ENCODE data around the gene SERTAD4. TPM values are rescaled to one million over a fixed set of nuclear protein-coding genes. Genes with fewer than 3 reads are reported as not detected.

The SERTAD4 gene
- polyA plus RNA-seq, 3 donors: not detected

DNA sequence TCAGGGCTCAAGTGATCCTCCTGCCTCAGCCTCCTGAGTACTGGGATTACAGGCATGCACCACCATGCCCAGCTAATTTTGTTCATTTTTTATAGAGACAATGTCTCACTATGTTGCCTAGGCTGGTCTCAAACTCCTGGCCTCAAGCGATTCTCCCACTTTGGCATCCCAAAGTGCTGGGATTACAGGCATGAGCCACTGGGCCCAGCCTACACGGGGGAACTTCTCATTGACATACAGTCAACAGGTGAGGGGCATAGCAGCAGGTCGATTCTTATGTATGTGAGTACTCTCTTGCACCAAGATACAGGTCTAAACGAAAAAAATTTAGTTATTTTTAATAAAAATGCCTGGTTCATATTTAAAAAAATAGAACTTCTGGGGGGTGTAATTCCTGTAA is 56.7 kb downstream of the SERTAD4 start:
- Mint-ChIP-seq H3K4me1 (peaks cover 4% of the 10 kb centered on the region), H3K9me3 (peaks cover 0 to 3% (median 0%) of the 10 kb centered on the region in 7 donors), H3K36me3 (no peaks in the 10 kb centered on the region), H3K4me3 (no peak overlapping the region), H3K27ac (no peak overlapping the region), H3K27me3 (ENCODE audit: low read depth in 3 of 3) (peaks cover 39 to 45% (median 40%) of the 10 kb centered on the region in 3 donors)
- DNase-seq: no peak
- peaks cover 28 to 45% of the 10 kb centered on the region in 2 donors for H3K27me3 ChIP-seq (ENCODE audit: control insufficient read depth in 2 of 2, insufficient read depth in 2 of 2, low read length in 2 of 2)
- H4K20me1 ChIP-seq (ENCODE audit: insufficient read depth, low read length): no peaks in the 10 kb centered on the region
- intact Hi-C loops (cut with micrococcal nuclease): no loop called here
- H3K9ac ChIP-seq (ENCODE audit: insufficient read depth, low read length, poor library complexity, severe bottlenecking): no peak overlapping the region
- no peaks in the 10 kb centered on the region for H3K36me3 ChIP-seq (replicated peaks in 1 of 2; ENCODE audit: control insufficient read depth in 1 of 2, insufficient read depth in 2 of 2, low read length in 2 of 2)
- no CpG with 5 or more reads among the region's 4 CpGs for WGBS (ENCODE audit: insufficient coverage)
- no peak overlapping the region for H3K4me3 ChIP-seq (replicated peaks in 1 of 3; ENCODE audit: low read depth in 2 of 3, low read length in 3 of 3)
- peaks cover 4 to 6% of the 10 kb centered on the region in 2 donors for H3K4me1 ChIP-seq (ENCODE audit: control insufficient read depth in 1 of 2, insufficient read depth in 2 of 2, low read length in 2 of 2)
- H3K9me3 ChIP-seq (replicated peaks in 1 of 2; ENCODE audit: control insufficient read depth in 1 of 2, insufficient read depth in 1 of 2, low read length in 2 of 2): peaks cover 0 to 7% of the 10 kb centered on the region in 2 donors
- no peak overlapping the region for H3K27ac ChIP-seq (ENCODE audit: low read depth in 1 of 2, low read length in 2 of 2)
- H3K4me2 ChIP-seq (replicated peaks; ENCODE audit: extremely low read depth, low read length, poor library complexity, severe bottlenecking): no peak overlapping the region
- TF ChIP-seq, protein P1, sequence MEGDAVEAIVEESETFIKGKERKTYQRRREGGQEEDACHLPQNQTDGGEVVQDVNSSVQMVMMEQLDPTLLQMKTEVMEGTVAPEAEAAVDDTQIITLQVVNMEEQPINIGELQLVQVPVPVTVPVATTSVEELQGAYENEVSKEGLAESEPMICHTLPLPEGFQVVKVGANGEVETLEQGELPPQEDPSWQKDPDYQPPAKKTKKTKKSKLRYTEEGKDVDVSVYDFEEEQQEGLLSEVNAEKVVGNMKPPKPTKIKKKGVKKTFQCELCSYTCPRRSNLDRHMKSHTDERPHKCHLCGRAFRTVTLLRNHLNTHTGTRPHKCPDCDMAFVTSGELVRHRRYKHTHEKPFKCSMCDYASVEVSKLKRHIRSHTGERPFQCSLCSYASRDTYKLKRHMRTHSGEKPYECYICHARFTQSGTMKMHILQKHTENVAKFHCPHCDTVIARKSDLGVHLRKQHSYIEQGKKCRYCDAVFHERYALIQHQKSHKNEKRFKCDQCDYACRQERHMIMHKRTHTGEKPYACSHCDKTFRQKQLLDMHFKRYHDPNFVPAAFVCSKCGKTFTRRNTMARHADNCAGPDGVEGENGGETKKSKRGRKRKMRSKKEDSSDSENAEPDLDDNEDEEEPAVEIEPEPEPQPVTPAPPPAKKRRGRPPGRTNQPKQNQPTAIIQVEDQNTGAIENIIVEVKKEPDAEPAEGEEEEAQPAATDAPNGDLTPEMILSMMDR (IDR thresholded peaks at IDR 0.05): no peak
- H2AFZ ChIP-seq (ENCODE audit: insufficient read depth, low read depth, low read length, poor library complexity, severe bottlenecking): no peak overlapping the region
- H3K79me2 ChIP-seq (ENCODE audit: insufficient read depth, low read length): no peaks in the 10 kb centered on the region

DNA sequence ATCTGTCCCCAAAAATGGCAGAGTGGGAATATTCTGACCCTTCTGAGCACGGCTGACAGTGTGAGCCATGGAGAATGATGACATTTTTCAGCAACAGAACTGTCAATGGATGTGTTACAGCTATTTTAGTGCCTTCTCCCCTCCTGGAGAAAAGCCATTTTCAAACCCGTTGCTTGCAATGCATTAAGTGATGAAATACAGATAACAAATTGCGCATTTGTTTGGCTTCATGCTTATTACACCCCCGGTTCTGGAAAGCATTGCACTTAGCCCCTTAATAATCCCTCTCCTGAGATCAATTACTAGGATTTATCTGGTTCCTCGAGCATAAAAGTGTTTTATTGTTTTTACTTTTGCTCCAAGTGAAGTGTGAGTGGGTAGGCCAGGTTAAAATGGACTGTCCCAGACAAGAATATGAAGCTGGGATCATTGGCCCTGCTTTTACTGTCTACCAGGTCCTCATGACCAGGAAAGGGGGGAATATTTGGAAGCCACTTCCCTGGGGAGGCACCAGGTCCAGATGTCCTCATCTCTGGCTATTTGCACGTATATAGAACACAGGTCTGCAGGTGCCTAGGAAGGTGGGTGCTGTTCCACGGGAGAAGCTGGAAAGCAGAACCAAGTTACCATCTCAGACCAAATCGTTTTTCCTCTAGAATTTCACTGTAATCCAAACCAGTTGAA is 58.6 kb downstream of the SERTAD4 start:
- intact Hi-C loops (cut with micrococcal nuclease): no loop called here
- Mint-ChIP-seq H3K9me3 (peaks cover 0 to 3% (median 0%) of the 10 kb centered on the region in 7 donors), H3K27me3 (ENCODE audit: low read depth in 3 of 3) (peaks cover 40 to 54% (median 45%) of the 10 kb centered on the region in 3 donors), H3K4me3 (peak overlapping the region in 1 of 2 donors; percentile 61), H3K27ac (no peak overlapping the region), H3K36me3 (no peaks in the 10 kb centered on the region), H3K4me1 (peaks cover 4% of the 10 kb centered on the region)
- Histone ChIP-seq H2AFZ (ENCODE audit: insufficient read depth, low read depth, low read length, poor library complexity, severe bottlenecking) (no peak overlapping the region), H3K4me3 (replicated peaks in 1 of 3; ENCODE audit: low read depth in 2 of 3, low read length in 3 of 3) (no peak overlapping the region), H3K9me3 (replicated peaks in 1 of 2; ENCODE audit: control insufficient read depth in 1 of 2, insufficient read depth in 1 of 2, low read length in 2 of 2) (peaks cover 0 to 7% of the 10 kb centered on the region in 2 donors), H3K4me2 (replicated peaks; ENCODE audit: extremely low read depth, low read length, poor library complexity, severe bottlenecking) (no peak overlapping the region), H3K79me2 (ENCODE audit: insufficient read depth, low read length) (no peaks in the 10 kb centered on the region), H3K27ac (ENCODE audit: low read depth in 1 of 2, low read length in 2 of 2) (no peak overlapping the region), H3K4me1 (ENCODE audit: control insufficient read depth in 1 of 2, insufficient read depth in 2 of 2, low read length in 2 of 2) (peaks cover 4 to 6% of the 10 kb centered on the region in 2 donors), H3K9ac (ENCODE audit: insufficient read depth, low read length, poor library complexity, severe bottlenecking) (no peak overlapping the region), H3K27me3 (ENCODE audit: control insufficient read depth in 2 of 2, insufficient read depth in 2 of 2, low read length in 2 of 2) (peaks cover 30 to 46% of the 10 kb centered on the region in 2 donors), H4K20me1 (ENCODE audit: insufficient read depth, low read length) (no peaks in the 10 kb centered on the region), H3K36me3 (replicated peaks in 1 of 2; ENCODE audit: control insufficient read depth in 1 of 2, insufficient read depth in 2 of 2, low read length in 2 of 2) (no peaks in the 10 kb centered on the region)
- DNase-seq: no peak
- 78% methylated on average over 3 of the region's 8 CpGs for WGBS (ENCODE audit: insufficient coverage)
- TF ChIP-seq, protein P1 (IDR thresholded peaks at IDR 0.05): no peak

Measured in CD14-positive monocyte (primary cell).